Muscle layer of duodenum (tissue), 2 donors: ENCODE measurements around the gene LRRC36.

Experiments used
- H3K27ac ChIP-seq: one replicate; pipeline ENCODE4 v1.7.0; 2013; ENCODE audit warnings: mild to moderate bottlenecking, low read length
- H3K27me3 ChIP-seq: one replicate; pipeline ENCODE4 v1.7.0; 2013; ENCODE audit warnings: low read depth, mild to moderate bottlenecking, control low read depth, low read length
- H3K36me3 ChIP-seq, 2 donors: one replicate each; pipeline ENCODE4 v1.7.0; 2013; ENCODE audit warnings: low read length in 2 of 2, control low read depth in 1 of 2, mild to moderate bottlenecking in 1 of 2; ENCODE audit not compliant: insufficient read depth in 2 of 2, control insufficient read depth in 1 of 2
- H3K4me1 ChIP-seq, 2 donors: one replicate each; pipeline ENCODE4 v1.7.0; 2013; ENCODE audit warnings: low read length in 2 of 2, mild to moderate bottlenecking in 2 of 2, control low read depth in 1 of 2, moderate library complexity in 1 of 2; ENCODE audit not compliant: insufficient read depth in 2 of 2, control insufficient read depth in 1 of 2
- H3K4me3 ChIP-seq, 2 donors: one replicate each; pipeline ENCODE4 v1.7.0; 2013; ENCODE audit warnings: low read length in 2 of 2, low read depth in 1 of 2, mild to moderate bottlenecking in 1 of 2
- H3K9me3 ChIP-seq, 2 donors: one replicate each; pipeline ENCODE4 v1.7.0; 2013; ENCODE audit warnings: low read length in 2 of 2, control low read depth in 1 of 2, mild to moderate bottlenecking in 1 of 2; ENCODE audit not compliant: control insufficient read depth in 1 of 2
- donor health status: healthy.

Gene LRRC36

GRCh38 chr16:67299269-67299668 is 27.3 kb upstream of the LRRC36 start:
- no peaks in the 10 kb centered on the region for H3K27me3 ChIP-seq
- H3K27ac ChIP-seq, result no peak overlapping the region
- H3K36me3 ChIP-seq, result no peaks in the 10 kb centered on the region
- H3K9me3 ChIP-seq, result no peaks in the 10 kb centered on the region
- H3K4me1 ChIP-seq, result no peaks in the 10 kb centered on the region
- H3K4me3 ChIP-seq, result no peak overlapping the region

GRCh38 chr16:67301080-67301782 is 25.4 kb upstream of the LRRC36 start:
- no peaks in the 10 kb centered on the region for H3K27me3 ChIP-seq
- H3K9me3 ChIP-seq, result no peaks in the 10 kb centered on the region
- no peak overlapping the region for H3K27ac ChIP-seq
- no peaks in the 10 kb centered on the region for H3K4me1 ChIP-seq
- no peaks in the 10 kb centered on the region for H3K36me3 ChIP-seq
- no peak overlapping the region for H3K4me3 ChIP-seq

GRCh38 chr16:67302076-67302475 is 24.5 kb upstream of the LRRC36 start:
- Histone ChIP-seq H3K27ac (no peak overlapping the region), H3K9me3 (no peaks in the 10 kb centered on the region), H3K4me3 (no peak overlapping the region), H3K27me3 (no peaks in the 10 kb centered on the region), H3K4me1 (no peaks in the 10 kb centered on the region), H3K36me3 (no peaks in the 10 kb centered on the region)

GRCh38 chr16:67302970-67303369 is 23.6 kb upstream of the LRRC36 start:
- no peaks in the 10 kb centered on the region for H3K9me3 ChIP-seq
- H3K4me3 ChIP-seq, result no peak overlapping the region
- H3K27ac ChIP-seq, result no peak overlapping the region
- no peaks in the 10 kb centered on the region for H3K36me3 ChIP-seq
- no peaks in the 10 kb centered on the region for H3K4me1 ChIP-seq
- no peaks in the 10 kb centered on the region for H3K27me3 ChIP-seq

GRCh38 chr16:67304020-67304419 is 22.6 kb upstream of the LRRC36 start:
- H3K36me3 ChIP-seq, result no peaks in the 10 kb centered on the region
- H3K4me1 ChIP-seq, result no peaks in the 10 kb centered on the region
- H3K27ac ChIP-seq, result no peak overlapping the region
- no peaks in the 10 kb centered on the region for H3K27me3 ChIP-seq
- H3K9me3 ChIP-seq, result no peaks in the 10 kb centered on the region
- no peak overlapping the region for H3K4me3 ChIP-seq

- H3K9me3 ChIP-seq, result no peaks in the 10 kb centered on the region
- no peaks in the 10 kb centered on the region for H3K27me3 ChIP-seq
- no peak overlapping the region for H3K4me3 ChIP-seq
- H3K27ac ChIP-seq, result no peak overlapping the region
- H3K36me3 ChIP-seq, result no peaks in the 10 kb centered on the region
- H3K4me1 ChIP-seq, result no peaks in the 10 kb centered on the region
Measured at GRCh38 chr16:67305216-67306071, 21.2 kb upstream of the LRRC36 start.

GRCh38 chr16:67310561-67310960 is 16.1 kb upstream of the LRRC36 start:
- Histone ChIP-seq H3K4me3 (no peak overlapping the region), H3K9me3 (no peaks in the 10 kb centered on the region), H3K27ac (no peak overlapping the region), H3K27me3 (no peaks in the 10 kb centered on the region), H3K4me1 (peaks cover 0 to 4% of the 10 kb centered on the region in 2 donors), H3K36me3 (no peaks in the 10 kb centered on the region)

GRCh38 chr16:67311607-67312488 is 14.8 kb upstream of the LRRC36 start:
- H3K4me3 ChIP-seq, result no peak overlapping the region
- H3K27ac ChIP-seq, result peak overlapping the region; percentile 10
- H3K4me1 ChIP-seq, result peaks cover 0 to 4% of the 10 kb centered on the region in 2 donors
- H3K27me3 ChIP-seq, result no peaks in the 10 kb centered on the region
- no peaks in the 10 kb centered on the region for H3K36me3 ChIP-seq
- H3K9me3 ChIP-seq, result no peaks in the 10 kb centered on the region

GRCh38 chr16:67312719-67313118 is 13.9 kb upstream of the LRRC36 start:
- Histone ChIP-seq H3K4me3 (no peak overlapping the region), H3K4me1 (peaks cover 0 to 4% of the 10 kb centered on the region in 2 donors), H3K27ac (peak overlapping the region; percentile 10), H3K36me3 (no peaks in the 10 kb centered on the region), H3K27me3 (no peaks in the 10 kb centered on the region), H3K9me3 (no peaks in the 10 kb centered on the region)

- Histone ChIP-seq H3K9me3 (no peaks in the 10 kb centered on the region), H3K27ac (no peak overlapping the region), H3K27me3 (peaks cover 4% of the 10 kb centered on the region), H3K36me3 (no peaks in the 10 kb centered on the region), H3K4me1 (no peaks in the 10 kb centered on the region), H3K4me3 (no peak overlapping the region)
Measured at GRCh38 chr16:67317853-67318252, 8.8 kb upstream of the LRRC36 start.

- peaks cover 4 to 14% of the 10 kb centered on the region in 2 donors for H3K4me1 ChIP-seq
- no peaks in the 10 kb centered on the region for H3K36me3 ChIP-seq
- peaks cover 4% of the 10 kb centered on the region for H3K27me3 ChIP-seq
- peak overlapping the region; percentile 31 to 63 for H3K4me3 ChIP-seq
- H3K9me3 ChIP-seq, result no peaks in the 10 kb centered on the region
- no peak overlapping the region for H3K27ac ChIP-seq
Measured at GRCh38 chr16:67326115-67326471, 522 bp upstream of the LRRC36 start.
